ENCODE results near the gene RAB3IL1. TPM values are rescaled to one million over a fixed set of nuclear protein-coding genes. Genes with fewer than 3 reads are reported as not detected.

The RAB3IL1 gene
- total RNA-seq, 1 experiment from 2014 or later = 18.1 TPM

- H3K27me3 ChIP-seq (ENCODE audit: insufficient read depth, low read length) = no peaks in the 10 kb centered on the region
- BruUV-seq (replicated peaks) = no TSS peak
- CTCF ChIA-PET = no interaction called here
- no peak overlapping the region for H3K4me3 ChIP-seq (replicated peaks in 1 of 2; ENCODE audit: low read depth in 1 of 2, low read length in 2 of 2)
- H3K9me2 ChIP-seq (ENCODE audit: insufficient read depth) = no peaks in the 10 kb centered on the region
- H3K9ac ChIP-seq (ENCODE audit: low read length) = no peak overlapping the region
- ATAC-seq = no peak
- H3K9me3 ChIP-seq (ENCODE audit: control insufficient read depth in 1 of 2, insufficient read depth in 1 of 2, low read depth in 1 of 2, low read length in 2 of 2) = no peaks in the 10 kb centered on the region
- TF ChIP-seq YY1 (IDR thresholded peaks at IDR 0.05; ENCODE audit: extremely low read depth, insufficient replicate concordance, low read depth, low read length) = no peak
- no peak for TF ChIP-seq MAX (IDR thresholded peaks at IDR 0.05)
- TF ChIP-seq EZH2phosphoT487 (IDR thresholded peaks at IDR 0.05; ENCODE audit: borderline replicate concordance) = no peak
- no peak for TF ChIP-seq SP1 (IDR thresholded peaks at IDR 0.05; ENCODE audit: low read depth)
- TF ChIP-seq ZNF274 (IDR thresholded peaks at IDR 0.05; ENCODE audit: low read depth, low read length) = no peak
- TF ChIP-seq SIN3A (IDR thresholded peaks at IDR 0.05; ENCODE audit: low read depth) = no peak
- no peak for TF ChIP-seq EZH2 (IDR thresholded peaks at IDR 0.05)
- no peak for TF ChIP-seq RAD21 (IDR thresholded peaks at IDR 0.05; ENCODE audit: low read depth)
- no peak for TF ChIP-seq ELF1 (IDR thresholded peaks at IDR 0.05; ENCODE audit: borderline replicate concordance, low read depth)
- no peak for TF ChIP-seq ZBTB33 (IDR thresholded peaks at IDR 0.05; ENCODE audit: extremely low read depth, insufficient replicate concordance, low read length)
- TF ChIP-seq SRF (IDR thresholded peaks at IDR 0.05; ENCODE audit: low read depth) = no peak
- no peak for TF ChIP-seq POLR2AphosphoS5 (IDR thresholded peaks at IDR 0.05; ENCODE audit: low read depth, low read length)
- TF ChIP-seq EGR1 (IDR thresholded peaks at IDR 0.05; ENCODE audit: low read depth) = no peak
- TF ChIP-seq CBX3 (IDR thresholded peaks at IDR 0.05; ENCODE audit: low read depth) = no peak
- no peak overlapping the region for H2AFZ ChIP-seq (ENCODE audit: low read depth, low read length, poor library complexity, severe bottlenecking)
- H3K79me2 ChIP-seq (ENCODE audit: insufficient read depth, low read length) = no peaks in the 10 kb centered on the region
- H3K27ac ChIP-seq (ENCODE audit: low read depth, low read length) = no peak overlapping the region
- intact Hi-C loops (cut with micrococcal nuclease) = no loop called here
- no peak for DNase-seq (ENCODE audit: low read depth, low spot score)
- RAD21 ChIA-PET (ENCODE audit: low non-redundant PET in 1 of 2, low total read pairs in 2 of 2, uncharacterized antibody in 2 of 2, unreplicated experiment in 2 of 2) = no interaction called here
- no peaks in the 10 kb centered on the region for H4K20me1 ChIP-seq (ENCODE audit: insufficient read depth)
- H3K4me1 ChIP-seq (ENCODE audit: control insufficient read depth in 1 of 2, insufficient read depth in 2 of 2, low read length in 2 of 2) = peaks cover 11 to 17% of the 10 kb centered on the region in 2 experiments
- POLR2A ChIA-PET = interaction anchor here (1.2 kb wide), 1 partner anchor 48 kb away, joined by 3 read pairs; no protein-coding TSS in a partner anchor
- no peaks in the 10 kb centered on the region for H3K36me3 ChIP-seq (ENCODE audit: control insufficient read depth in 1 of 2, insufficient read depth in 2 of 2, low read length in 2 of 2)
- H3K4me2 ChIP-seq (ENCODE audit: low read length) = no peak overlapping the region
Measured at GRCh38 chr11:61862714-61863547, 54.4 kb downstream of the RAB3IL1 start.

Measured in HCT116 (cell line).